Skin of body (tissue), 2 donors: ENCODE data around the gene ITSN2. TPM values are rescaled to one million over a fixed set of nuclear protein-coding genes. Genes with fewer than 3 reads are reported as not detected.
"Not testable (repeated sequence)": the region's sequence is repeated elsewhere in the genome, so short reads cannot be mapped to it uniquely, and the experiment has no call there.

Experiments used
- DNase-seq: peaks from one replicate; lab custom pipeline; 2025; lab: John Stamatoyannopoulos, UW
- total RNA-seq: library from RNA; depleted of rRNA; stranded (reverse); fragments of >200 nt; gene quantifications from one replicate; pipeline ENCODE4 v1.2.3, GENCODE V29; 2014

ITSN2 gene
- total RNA-seq, 1 donor from 2014 or later = 31.7 TPM

DNA sequence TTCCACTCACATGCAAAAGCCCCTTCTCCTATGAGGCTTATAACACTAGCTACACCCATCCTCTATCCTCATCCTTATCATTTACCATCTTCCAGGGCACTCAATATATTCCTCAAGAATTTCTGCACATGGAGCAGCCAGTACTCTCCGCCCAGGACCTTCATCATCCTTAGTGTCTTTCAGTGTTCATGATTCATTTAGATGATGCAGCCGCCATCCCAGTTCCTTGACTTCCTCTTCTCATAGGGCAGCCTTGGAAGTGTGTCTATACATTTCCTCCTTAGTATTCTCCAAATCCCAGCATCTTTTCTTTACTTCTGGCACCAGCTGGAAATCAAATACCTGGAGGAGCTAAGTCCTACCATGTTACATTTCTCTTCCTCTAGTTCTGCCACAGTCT lies 3.0 kb upstream of the ITSN2 start:
- DNase-seq = no peak

DNA sequence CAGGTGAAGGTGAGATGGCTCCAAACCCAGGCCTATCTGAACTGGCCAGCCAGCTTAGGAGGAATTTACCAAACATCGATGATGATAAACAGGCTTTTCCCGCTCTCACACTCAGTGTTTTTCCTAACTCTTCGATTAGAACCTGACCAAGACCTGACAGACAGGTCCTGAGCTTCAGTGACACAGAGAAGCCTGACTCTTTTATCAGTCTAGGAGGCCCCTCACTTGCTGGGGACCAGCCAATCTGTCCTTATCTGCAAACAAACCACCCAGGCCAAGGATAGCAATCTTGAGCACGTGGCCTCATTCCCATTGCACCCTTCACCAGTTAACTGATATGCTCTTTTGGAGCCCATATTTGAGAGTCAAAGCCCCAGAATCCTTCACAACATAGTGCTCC lies 1.9 kb upstream of the ITSN2 start:
- DNase-seq = no peak

DNA sequence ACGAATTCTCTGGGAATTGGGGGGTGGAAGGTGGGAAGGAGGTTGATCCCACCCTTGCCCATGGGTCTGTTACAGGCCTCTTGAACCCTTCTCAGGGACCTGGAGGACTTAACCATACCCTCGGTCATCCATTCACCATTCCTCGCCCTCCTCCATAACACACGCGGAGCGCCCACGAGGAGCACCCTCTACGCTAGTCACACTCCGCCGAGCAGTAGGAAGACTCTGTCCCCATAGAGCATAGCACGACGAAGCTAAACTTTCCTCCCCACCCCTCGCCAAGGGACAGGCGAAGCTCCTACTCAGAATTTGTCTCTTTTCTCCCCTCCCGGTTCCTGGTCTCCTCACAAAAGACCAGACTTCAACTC lies 611 bp upstream of the ITSN2 start:
- no peak for DNase-seq

DNA sequence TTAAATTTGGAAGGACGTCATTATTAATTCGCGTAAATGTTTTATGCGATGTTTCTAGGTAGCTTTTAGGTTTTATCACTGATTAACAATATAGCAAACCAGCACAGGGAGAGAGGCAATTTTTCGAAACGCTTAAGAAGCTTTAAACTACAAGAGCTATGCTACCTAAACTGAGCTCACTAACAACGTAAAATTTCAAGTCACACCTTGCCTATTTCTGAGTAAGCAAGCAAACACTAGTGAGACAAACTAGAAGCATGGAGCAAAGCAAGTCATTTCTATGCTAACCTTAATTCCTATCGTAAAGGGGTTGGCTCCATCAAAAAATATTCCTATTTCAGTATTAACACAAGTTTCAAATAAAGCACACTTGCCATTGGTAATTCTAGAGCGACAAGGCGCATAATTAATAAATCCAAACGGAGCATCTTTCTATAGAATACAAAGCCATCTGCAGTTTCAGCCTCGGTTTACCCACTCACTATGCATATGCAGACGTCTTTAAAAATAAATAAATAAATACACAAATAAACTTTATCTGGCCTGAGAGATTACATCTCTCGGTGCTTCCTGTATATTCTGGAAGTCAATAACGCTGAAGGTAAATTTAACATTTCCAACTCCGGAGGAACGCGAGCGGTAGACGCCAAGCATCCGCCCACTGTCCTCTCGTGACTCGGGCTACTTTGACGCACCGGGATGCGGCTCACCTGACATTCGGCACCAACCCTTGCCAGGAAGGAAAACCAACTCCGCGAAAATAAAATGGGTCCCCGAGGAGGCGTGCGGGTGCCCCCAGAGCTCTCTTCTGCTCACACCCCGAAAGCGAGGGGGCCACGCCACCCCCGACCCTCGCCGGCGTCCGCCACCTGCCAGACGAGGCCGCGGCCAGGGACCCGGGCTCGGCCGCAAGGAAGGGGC lies 947 bp downstream of the ITSN2 start:
- no peak for DNase-seq

DNA sequence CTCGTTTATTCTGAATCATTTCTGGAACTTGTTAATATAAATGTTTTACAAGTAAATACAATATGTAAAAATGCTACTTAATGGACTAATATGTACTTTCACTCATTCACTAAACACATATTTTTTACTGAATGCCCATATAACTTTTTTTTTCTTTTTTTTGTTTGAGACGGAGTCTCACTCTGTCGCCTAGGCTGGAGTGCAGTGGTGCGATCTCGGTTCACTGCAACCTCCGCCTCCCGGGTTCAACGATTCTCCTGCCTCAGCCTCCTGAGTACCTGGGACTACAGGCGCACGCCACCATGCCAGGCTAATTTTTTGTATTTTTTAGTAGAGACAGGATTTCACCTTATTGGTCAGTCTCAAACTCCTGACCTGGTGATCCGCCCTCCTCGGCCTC lies 2.6 kb downstream of the ITSN2 start:
- not testable (repeated sequence) for DNase-seq

DNA sequence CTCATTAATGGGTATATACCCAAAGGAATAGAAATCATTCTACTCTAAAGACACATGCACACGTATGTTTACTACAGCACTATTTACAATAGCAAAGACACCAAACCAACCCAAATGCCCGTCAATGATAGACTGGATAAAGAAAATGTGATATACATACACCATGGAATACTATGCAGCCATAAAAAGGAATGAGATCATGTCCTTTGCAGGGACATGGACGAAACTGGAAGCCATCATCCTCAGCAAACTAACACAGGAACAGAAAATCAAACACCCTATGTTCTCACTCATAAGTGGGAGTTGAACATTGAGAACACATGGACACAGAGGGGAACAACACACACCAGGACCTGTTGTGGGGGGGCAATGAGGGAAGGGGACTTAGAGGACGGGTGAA lies 3.2 kb downstream of the ITSN2 start:
- DNase-seq = not testable (repeated sequence)

DNA sequence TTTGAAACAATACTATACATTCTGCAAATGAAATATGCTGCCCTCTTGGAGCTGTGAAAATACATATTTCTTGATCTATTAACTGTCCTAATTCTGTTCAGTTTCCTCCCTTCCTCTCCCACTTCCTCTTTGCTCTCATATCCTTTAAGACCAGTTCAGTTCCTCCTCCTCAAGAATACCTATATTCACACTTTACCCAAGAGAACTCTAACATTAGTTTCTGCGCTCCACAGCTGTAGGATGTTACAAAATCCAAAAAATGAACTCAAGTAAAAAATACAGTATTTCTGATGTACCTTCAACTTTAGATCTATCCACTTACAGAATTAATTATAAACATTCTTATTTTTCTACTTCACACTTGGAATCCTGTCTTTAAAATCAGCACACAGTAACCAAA lies 5.4 kb downstream of the ITSN2 start:
- DNase-seq = no peak

DNA sequence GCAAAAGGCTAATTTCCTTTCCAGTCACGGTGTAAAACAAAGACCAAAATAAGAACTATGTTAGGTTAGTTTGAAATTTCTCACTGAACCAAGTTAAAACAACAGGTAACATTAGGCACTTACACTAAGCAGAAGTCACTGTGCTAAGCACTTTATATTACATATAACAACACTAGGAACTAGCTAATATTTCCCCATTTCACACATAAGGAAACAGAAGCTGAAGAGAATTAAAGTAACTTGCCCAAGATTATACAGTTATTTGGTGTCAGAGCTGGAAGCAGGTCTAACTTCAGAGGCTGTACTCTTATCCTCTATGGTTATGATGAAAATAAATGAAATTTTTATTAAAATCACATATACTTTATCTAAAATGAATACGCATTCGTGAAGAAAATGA lies 5.9 kb downstream of the ITSN2 start:
- no peak for DNase-seq

DNA sequence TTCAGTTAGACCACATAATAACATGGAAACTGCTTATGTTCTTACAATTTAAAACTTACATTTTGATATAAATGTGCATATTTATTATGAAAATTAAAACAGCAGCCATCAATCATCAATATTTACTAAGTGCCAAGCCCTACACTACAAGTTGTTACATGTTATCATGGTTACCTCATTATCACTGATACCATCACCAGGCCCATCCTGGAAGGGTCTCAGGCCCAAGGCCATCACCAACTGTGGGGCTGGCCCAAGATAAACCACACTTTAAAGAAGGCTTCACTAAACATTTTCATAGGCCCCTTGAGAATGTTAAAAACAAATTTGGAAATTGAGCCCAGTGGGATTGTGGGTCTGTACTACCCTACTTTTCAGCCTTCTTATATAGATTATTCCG lies 6.4 kb downstream of the ITSN2 start:
- no peak for DNase-seq

DNA sequence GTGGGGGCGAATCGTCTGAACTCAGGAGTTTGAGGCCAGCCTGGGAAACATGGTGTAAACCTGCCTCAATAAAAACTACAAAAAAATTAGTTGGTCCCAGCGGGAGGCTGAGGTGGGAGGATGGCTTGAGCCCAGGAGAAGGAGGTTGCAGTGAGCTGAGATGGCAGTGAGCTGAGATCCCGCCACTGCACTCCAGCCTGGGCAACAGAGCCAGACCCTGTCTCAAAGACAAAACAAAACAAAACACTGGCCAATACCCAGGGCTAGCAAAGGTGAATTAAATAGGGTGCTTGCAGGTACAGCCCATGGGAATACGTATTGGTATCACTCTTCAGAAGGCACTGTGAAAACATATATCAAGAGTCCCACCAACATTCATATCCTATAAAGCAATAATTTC lies 7.0 kb downstream of the ITSN2 start:
- no peak for DNase-seq

DNA sequence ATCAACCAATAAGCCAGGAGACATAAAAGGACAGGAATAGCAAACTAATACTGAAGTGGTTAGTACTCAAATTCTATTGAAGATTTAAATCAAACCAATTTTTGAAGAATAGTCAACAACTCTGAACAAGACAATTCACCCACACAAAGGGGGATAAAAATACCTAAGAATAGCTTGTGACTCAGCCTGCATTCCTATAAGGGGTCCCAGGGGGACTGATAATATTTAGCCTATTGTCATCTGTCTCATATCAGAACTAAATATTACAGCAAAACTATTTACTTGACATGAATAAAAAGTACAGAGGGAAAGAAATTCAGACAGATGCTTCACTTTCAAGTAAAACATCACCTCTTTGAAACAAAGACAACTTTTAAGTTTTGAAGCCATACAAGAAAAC lies 7.7 kb downstream of the ITSN2 start:
- DNase-seq = no peak

DNA sequence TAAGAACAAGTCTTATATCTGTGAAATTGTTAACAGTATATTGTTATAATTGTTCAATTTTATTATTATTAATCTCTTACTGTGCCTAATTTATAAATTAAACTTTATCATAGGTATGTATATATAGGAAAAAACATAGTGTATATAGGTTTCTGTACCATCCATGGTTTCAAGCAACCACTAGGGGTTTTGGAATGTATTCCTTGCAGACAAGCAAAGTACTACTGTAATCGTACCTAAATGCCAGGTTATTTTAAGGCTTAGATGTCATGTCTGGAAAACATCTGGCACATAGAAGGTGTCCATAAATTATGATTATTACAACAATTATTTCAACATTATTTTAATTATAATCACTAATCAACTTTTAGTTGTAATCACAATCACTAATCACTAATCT lies 8.4 kb downstream of the ITSN2 start:
- no peak for DNase-seq

DNA sequence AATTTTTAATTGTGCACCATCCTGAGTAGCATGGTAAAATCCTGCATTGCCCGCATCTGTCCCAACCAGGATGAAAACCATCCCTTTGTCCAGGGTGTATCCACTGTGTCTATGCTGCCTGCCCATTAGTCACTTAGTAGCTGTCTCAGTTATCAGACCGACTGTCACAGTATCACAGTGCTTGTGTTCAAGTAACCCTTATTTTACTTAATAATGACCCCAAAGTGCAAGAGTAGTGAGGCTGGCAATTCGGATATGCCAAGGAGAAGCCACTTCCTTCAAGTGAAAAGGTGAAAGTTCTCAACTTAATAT lies 8.8 kb downstream of the ITSN2 start:
- DNase-seq = no peak

DNA sequence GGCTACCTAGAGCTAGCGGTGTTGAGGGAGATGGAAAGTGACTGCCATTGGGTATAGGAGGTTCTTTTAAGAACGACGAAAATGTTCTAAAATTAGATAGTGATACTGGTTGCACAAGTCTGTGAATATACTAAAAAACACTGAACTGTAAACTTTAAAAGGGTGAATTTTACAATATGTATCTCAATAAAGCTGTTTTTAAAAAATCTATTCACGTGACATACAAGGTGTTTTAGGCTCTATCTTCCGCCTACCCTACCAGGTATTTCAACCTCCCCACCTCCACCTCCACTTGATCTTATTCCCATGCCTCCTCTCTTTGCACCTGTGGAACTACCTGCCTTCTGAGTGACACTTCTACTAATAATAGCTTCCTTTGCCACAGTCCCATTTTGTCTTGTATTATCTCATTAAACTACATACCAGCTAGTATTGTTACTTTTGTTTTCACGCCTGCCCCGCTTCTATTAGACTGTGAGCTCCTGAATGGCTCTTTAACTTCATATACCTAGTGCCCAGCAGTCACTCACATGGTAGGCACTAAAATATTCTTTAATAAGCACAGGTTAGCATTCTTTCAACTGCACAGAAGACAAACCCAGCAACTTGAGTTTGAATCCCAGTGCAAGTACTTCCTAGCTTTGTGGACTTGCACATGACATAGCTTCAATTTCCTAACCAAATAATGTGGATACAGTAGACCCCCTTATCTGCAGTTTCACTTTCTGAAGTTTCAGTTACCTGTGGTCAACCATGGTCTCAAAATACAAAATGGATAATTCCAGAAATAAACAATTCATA lies 9.3 kb downstream of the ITSN2 start:
- no peak for DNase-seq

DNA sequence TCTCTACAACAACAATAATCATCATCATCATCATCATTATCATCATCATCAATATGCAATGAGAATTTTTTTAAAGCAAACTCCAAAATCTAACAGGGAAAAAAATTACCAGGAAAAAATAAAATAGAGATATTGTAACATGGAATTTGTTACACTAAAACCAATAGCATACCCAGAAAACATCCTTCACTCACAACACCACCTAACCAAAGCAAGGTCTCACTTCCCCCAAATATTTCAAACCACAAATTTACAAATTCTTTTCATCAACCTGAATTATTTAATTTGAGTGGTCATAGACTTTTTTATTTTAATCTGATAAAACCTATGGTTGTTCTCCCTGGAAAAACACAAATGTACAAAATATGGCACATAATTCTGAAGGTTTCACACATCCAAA lies 11.2 kb downstream of the ITSN2 start:
- DNase-seq = no peak

DNA sequence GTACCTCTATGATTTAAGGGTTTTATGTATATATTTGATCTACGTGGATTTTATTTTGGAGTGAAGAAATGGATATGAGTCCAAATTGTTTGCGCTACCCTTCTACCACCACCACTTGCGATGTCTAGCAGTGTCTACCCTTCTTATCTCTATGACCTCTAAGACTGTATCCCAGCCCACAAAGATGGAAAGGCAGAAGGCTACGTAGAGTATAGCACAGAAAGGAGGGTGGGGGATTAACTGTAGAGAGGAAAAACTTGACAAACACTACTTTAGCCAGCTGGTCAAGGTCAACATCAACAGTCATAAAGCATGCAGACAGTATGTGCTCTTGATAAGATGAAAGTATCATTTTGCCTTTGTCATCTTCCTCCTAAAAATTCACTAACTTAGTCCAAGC lies 14.4 kb downstream of the ITSN2 start:
- DNase-seq = no peak

DNA sequence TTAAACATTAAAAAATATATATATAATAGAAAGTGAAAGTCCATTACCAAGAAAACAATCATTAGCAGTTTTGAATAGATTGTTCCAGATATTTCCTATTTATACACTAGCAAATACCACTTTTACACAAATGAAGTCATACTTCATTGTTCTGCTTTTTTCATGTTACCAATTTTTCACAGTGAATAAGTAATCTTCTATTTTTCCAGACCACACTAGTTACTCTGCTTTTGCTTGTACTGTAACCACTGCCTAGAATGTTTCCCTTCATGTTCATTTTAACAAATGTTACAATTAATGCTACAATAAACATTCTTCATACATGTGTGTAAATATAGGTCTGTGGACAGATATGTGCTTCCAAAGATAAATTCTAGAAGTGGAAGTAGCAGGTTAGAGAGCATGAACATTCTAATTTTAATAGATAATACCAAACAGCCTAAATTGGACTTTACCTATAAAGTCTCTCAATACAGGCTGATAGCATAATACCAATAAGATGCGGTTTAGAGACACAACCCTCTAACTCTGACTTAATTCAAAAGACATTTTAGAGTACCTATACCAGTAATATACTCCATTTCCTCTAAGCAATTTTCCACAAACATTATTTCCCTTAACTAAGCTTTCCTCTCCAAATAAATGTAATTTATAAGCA lies 17.0 kb downstream of the ITSN2 start:
- no peak for DNase-seq

DNA sequence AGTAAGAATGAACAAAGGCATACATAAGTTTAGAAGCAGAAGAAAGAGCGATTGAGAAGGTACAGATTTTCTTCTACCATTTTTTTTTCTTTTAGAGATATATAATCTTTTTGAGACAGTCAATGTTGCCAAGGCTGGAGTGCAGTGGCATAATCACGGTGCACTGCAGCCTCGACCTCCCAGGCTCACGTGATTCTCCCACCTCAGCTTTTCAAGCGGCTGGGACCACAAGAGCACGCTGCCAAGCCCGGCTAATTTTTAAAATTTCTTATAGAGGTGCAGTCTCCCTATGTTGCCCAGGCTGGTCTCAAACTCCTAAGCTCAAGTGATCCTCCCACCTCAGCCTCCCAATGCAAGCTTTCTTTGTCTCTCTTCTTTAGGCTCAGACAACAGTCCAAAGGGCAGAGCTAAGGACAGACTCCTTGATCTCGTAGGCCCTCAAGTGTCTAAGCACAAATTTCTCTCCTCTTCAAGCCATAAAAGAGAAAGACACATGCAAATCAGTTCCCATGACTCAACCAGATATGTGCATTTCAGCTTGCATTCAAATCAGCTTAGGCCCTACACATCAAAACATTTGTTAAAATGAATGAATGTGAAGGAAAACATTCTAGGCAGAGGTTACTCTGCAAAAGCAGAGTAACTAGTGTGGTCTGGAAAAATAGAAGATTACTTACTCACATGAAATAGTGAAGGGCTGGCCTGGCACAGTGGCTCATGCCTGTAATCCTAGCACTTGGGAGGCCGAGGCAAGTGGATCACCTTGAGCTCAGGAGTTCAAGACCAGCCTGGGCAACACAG lies 18.0 kb downstream of the ITSN2 start:
- no peak for DNase-seq

DNA sequence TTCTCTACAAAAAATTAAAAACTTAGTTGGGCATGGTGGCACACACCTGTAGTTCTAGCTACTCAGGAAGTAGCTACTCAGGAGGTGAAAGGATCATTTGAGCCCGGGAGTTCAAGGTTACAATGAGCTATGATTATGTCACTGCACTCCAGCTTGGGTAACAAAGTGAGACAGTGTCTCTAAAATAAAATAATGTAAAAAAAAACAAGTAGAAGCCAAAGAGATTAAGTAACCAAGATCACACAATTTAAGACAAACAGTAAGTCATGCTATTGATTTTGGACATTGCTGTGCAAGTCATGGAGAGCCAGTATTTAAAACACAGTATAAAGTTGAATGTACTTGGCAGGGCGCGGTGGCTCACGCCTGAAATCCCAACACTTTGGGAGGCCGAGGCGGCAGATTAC lies 20.5 kb downstream of the ITSN2 start:
- no peak for DNase-seq

DNA sequence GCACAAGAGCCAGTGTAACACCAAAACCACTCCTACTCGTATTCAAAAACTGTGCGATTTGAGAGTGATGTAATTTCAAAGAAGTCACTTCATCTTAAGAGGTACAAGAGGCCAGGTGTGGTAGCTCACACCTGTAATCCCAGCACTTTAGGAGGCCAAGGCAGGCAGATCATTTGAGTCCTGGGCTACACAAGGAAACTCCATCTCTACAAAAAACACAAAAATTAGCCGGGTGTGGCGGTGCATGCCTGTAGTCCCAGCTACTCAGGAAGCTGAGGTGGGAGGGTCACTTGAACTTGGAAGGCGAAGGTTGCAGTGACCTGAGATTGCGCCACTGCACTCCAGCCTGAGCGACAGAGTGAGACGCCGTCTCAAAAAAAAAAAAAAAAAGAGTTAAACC lies 21.2 kb downstream of the ITSN2 start:
- DNase-seq = not testable (repeated sequence)

DNA sequence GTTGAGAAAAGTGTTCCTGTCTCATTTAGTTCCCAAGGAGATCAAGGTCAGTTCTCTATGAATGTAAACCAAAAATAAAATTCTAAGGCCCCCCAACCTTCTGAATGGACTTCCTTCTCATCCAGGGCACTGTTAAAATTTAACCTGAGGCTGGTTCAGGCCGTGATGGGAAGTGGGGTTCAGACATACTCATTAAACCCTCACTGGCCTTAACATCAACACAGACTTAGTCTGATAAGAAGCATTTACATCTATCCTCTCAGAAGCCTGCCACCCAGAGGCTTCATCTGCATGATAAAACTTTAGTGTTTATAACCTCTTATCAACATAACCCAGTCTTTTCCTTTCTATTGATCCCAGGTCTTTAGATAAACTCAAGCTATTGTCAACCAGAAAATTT lies 22.4 kb downstream of the ITSN2 start:
- no peak for DNase-seq

DNA sequence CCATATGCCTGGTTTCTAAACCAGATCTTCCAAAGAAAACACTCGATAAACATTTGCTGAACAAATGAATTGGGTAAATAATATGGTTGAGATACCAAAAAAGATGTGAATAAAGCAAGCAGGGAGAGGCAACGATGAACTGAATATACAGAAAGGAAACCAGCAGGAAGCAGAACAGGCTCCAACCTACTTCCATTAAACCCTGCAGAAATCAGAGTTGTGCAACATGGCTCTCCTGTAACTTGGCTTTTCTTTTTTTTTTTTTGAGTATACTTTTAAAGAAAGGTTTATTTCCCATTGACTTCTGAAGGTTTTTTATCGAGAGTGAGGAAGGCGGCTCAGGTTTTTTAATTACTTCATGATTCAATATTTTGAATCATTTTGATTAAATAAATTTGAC lies 23.5 kb downstream of the ITSN2 start:
- DNase-seq = no peak
